ENCODE data around the gene SAMHD1.

GRCh38 chr20:36975099-36975818, 23.8 kb upstream of the SAMHD1 start:
- TF ChIP-seq CTCF (IDR thresholded peaks at IDR 0.05; ENCODE audit: poor library complexity): no peak
- TF ChIP-seq EZH2phosphoT487 (IDR thresholded peaks at IDR 0.05; ENCODE audit: low read depth, severe bottlenecking, unreplicated experiment): no peak
- no peak for TF ChIP-seq EZH2 (IDR thresholded peaks at IDR 0.05; ENCODE audit: borderline replicate concordance)

Data from hepatocyte (in vitro differentiated cells).